K562 (cell line): Measurements from ENCODE around the gene DPH1. TPM values are rescaled to one million over a fixed set of nuclear protein-coding genes. Genes with fewer than 3 reads are reported as not detected.

ENCODE experiments used
- ATAC-seq: fragments of 200-7000 bp; cut with Tn5 transposase; 3 replicates; pipeline ENCODE4 v1.9.1; 2020; ENCODE audit warnings: moderate library complexity
- Bru-seq: library from RNA; stranded (reverse); fragments of 400-500 nt; gene quantifications from one replicate; lab custom pipeline; 2021; lab: Mats Ljungman, UMichigan
- BruChase-seq, 2 experiments: library from RNA; stranded (reverse); fragments of 400-500 nt; gene quantifications; one replicate each; lab custom pipeline; 2021; lab: Mats Ljungman, UMichigan
- BruUV-seq: library from RNA; stranded (reverse); fragments of 400-500 nt; replicated peaks from 2 replicates; lab custom pipeline; 2021; lab: Mats Ljungman, UMichigan
- CTCF ChIA-PET: fragments of 300-600 bp; formaldehyde crosslinking; extraction: SDS; loops from one replicate; lab custom pipeline; 2021; ENCODE audit warnings: low intra/inter-chr PET ratio; lab: Yijun Ruan, JAX
- POLR2A ChIA-PET: fragments of 300-600, 350-650 bp; sonication (Branson Sonifier 250); formaldehyde crosslinking; extraction: SDS; loops from one replicate; lab custom pipeline; 2021; ENCODE audit warnings: antibody characterized with exemption, inconsistent platforms; lab: Yijun Ruan, JAX
- DNase-seq, 4 experiments: peaks; one replicate each; pipeline versions ENCODE4 v3.0.0 to v3.0.0-alpha.2; 2011 to 2018; ENCODE audit warnings: low spot score in 3 of 4, mixed read lengths in 3 of 4; ENCODE audit errors: extremely low read depth in 1 of 4
- FAIRE-seq: peaks from 2 replicates; lab custom pipeline; 2011; peaks lifted over from hg19 to GRCh38; lab: Jason Lieb, UNC
- H2AFZ ChIP-seq: 2 replicates; pipeline ENCODE4 v1.6.0; 2011; ENCODE audit warnings: low read depth, low read length, control low read depth, inconsistent platforms
- H3K27ac ChIP-seq: fragments of 200-600 bp; 3 replicates; pipeline ENCODE4 v1.8.0; 2011; ENCODE audit warnings: low read depth, mild to moderate bottlenecking, control low read depth, inconsistent platforms, low read length, moderate library complexity, mixed read lengths; ENCODE audit errors: extremely low read depth
- H3K27me3 ChIP-seq, 2 experiments: fragments of 300-600 bp in 1 of 2; 2 replicates in 1 of 2; 3 replicates in 1 of 2; pipeline versions ENCODE4 v1.6.0 to v1.8.0; 2011; ENCODE audit warnings: inconsistent platforms in 2 of 2, low read length in 2 of 2, mild to moderate bottlenecking in 1 of 2, mixed read lengths in 1 of 2, moderate library complexity in 1 of 2; ENCODE audit not compliant: control insufficient read depth in 2 of 2, insufficient read depth in 2 of 2
- H3K36me3 ChIP-seq: fragments of 300-600 bp; 3 replicates; pipeline ENCODE4 v1.8.0; 2011; ENCODE audit warnings: mild to moderate bottlenecking, low read length, inconsistent platforms; ENCODE audit not compliant: control insufficient read depth, insufficient read depth
- H3K4me1 ChIP-seq, 2 experiments: fragments of 200-600 bp in 1 of 2; replicated peaks in 1 of 2; 2 replicates in 1 of 2; 3 replicates in 1 of 2; pipeline versions ENCODE4 v1.5.1 to v1.8.0; 2011; ENCODE audit warnings: inconsistent platforms in 2 of 2, low read length in 2 of 2, mild to moderate bottlenecking in 1 of 2, mixed read lengths in 1 of 2, moderate library complexity in 1 of 2; ENCODE audit not compliant: control insufficient read depth in 2 of 2, insufficient read depth in 2 of 2
- H3K4me2 ChIP-seq: 2 replicates; pipeline ENCODE4 v1.6.1; 2011; ENCODE audit warnings: low read length, control low read depth, inconsistent platforms, mixed read lengths; ENCODE audit not compliant: insufficient read depth
- H3K4me3 ChIP-seq: fragments of 200-600 bp; sonication (generic), shearing (Covaris generic); 2 replicates; pipeline ENCODE4 v1.5.1; 2016; ENCODE audit warnings: control low read depth, inconsistent platforms
- H3K79me2 ChIP-seq: fragments of 200-600 bp; 3 replicates; pipeline ENCODE4 v1.8.0; 2011; ENCODE audit warnings: low read length, inconsistent platforms; ENCODE audit not compliant: control insufficient read depth, insufficient read depth
- H3K9ac ChIP-seq, 2 experiments: 2 replicates each; pipeline versions ENCODE4 v1.6.0 to v1.6.1; 2011; ENCODE audit warnings: low read depth in 2 of 2, low read length in 2 of 2, control low read depth in 1 of 2, inconsistent platforms in 1 of 2, mild to moderate bottlenecking in 1 of 2, mixed read lengths in 1 of 2; ENCODE audit not compliant: insufficient read depth in 1 of 2
- H3K9me1 ChIP-seq: one replicate; pipeline ENCODE4 v1.6.0; 2011; ENCODE audit warnings: inconsistent platforms, mild to moderate bottlenecking, low read length, moderate library complexity; ENCODE audit not compliant: control insufficient read depth, insufficient read depth
- H3K9me3 ChIP-seq: replicated peaks from 2 replicates; pipeline ENCODE4 v1.5.1; 2011; ENCODE audit warnings: low read depth, low read length, inconsistent platforms; ENCODE audit not compliant: control insufficient read depth, insufficient read depth
- H4K20me1 ChIP-seq: replicated peaks from 2 replicates; pipeline ENCODE4 v1.6.1; 2011; ENCODE audit warnings: low read length, inconsistent platforms, mixed read lengths; ENCODE audit not compliant: control insufficient read depth, insufficient read depth
- JUND ChIP-seq, 2 experiments: IDR thresholded peaks; 2 replicates in 1 of 2; 3 replicates in 1 of 2; pipeline ENCODE4 v1.6.1; 2011; ENCODE audit warnings: borderline replicate concordance in 2 of 2, low read depth in 2 of 2, low read length in 2 of 2, improper control_type of control experiment in 1 of 2, missing biosample characterization in 1 of 2, missing genetic modification characterization in 1 of 2, missing genetic modification reagents in 1 of 2
- NR4A1 ChIP-seq, 2 experiments: fragments of 250-450 bp in 1 of 2; fragments of 450-650 bp in 1 of 2; sonication (Bioruptor Pico) in 1 of 2; IDR thresholded peaks; 2 replicates each; pipeline versions ENCODE4 v1.4.0 to v1.6.1; 2016 to 2020; ENCODE audit warnings: mild to moderate bottlenecking in 2 of 2, missing compliant biosample characterization in 1 of 2, missing genetic modification characterization in 1 of 2, moderate library complexity in 1 of 2
- SIX5 ChIP-seq, 2 experiments: IDR thresholded peaks; 2 replicates each; pipeline ENCODE4 v1.6.1; 2011; ENCODE audit warnings: low read length in 2 of 2, borderline replicate concordance in 1 of 2, low read depth in 1 of 2, mild to moderate bottlenecking in 1 of 2, moderate library complexity in 1 of 2; ENCODE audit not compliant: insufficient read depth in 1 of 2
- SMARCE1 ChIP-seq: fragments of 450-650 bp; IDR thresholded peaks from 2 replicates; pipeline ENCODE4 v1.7.1; 2016; ENCODE audit warnings: mild to moderate bottlenecking
- WGBS: fragments of 100-300 bp; shearing (Covaris generic); methylation state at CpG from one replicate; pipeline ENCODE4 v1.1.6; 2016; ENCODE audit warnings: low coverage, mixed read lengths; ENCODE audit not compliant: insufficient coverage; ENCODE audit errors: missing lambda C conversion rate; 5-methylcytosine and 5-hydroxymethylcytosine counted together
- in situ Hi-C: fragments of 300-500 bp; cut with MboI; formaldehyde crosslinking; loops from 4 replicates; pipeline ENCODE4 v1.15.0; 2018; ENCODE audit warnings: inconsistent platforms, mixed read lengths
- intact Hi-C: fragments of 100-400 bp; cut with micrococcal nuclease; formaldehyde crosslinking; loops from 2 replicates; pipeline ENCODE4 v1.14.2; 2022
- long read RNA-seq, 3 experiments: library from polyadenylated mRNA in 2 of 3; library from RNA in 1 of 3; unstranded in 2 of 3; stranded (forward) in 1 of 3; transcript quantifications; one replicate each; pipeline ENCODE4 v2.0.0, GENCODE V29; 2019 to 2022
- polyA minus RNA-seq, 3 experiments: library from RNA; depleted of rRNA, polyadenylated mRNA; stranded (reverse); fragments of >200 nt; gene quantifications; 2 replicates each; pipeline ENCODE4 v1.2.3, GENCODE V29; 2011
- polyA plus RNA-seq, 8 experiments: library from polyadenylated mRNA; depleted of rRNA in 4 of 8; stranded (reverse) in 5 of 8; unstranded in 3 of 8; fragments of >200 nt; fragmentation: Nextera tagmentation in 2 of 8; fragmentation: Illumina TruSeq in 1 of 8; extraction: Ambion mirVana in 2 of 8; extraction: Trizol in 1 of 8; gene quantifications; 2 replicates each; pipeline versions ENCODE4 v1.2.1 to v1.2.3, GENCODE V29; 2011 to 2014; ENCODE audit warnings: inconsistent platforms in 1 of 8, missing spikeins in 1 of 8
- total RNA-seq, 7 experiments: library from RNA; depleted of rRNA in 6 of 7; stranded (reverse); fragments of >200 nt in 6 of 7; fragmentation: Illumina TruSeq in 2 of 7; extraction: Trizol in 2 of 7; gene quantifications; 2 replicates each; pipeline versions ENCODE4 v1.2.1 to v1.2.3, GENCODE V29; 2011 to 2021; ENCODE audit warnings: low replicate concordance in 1 of 7
- TF ChIP-seq, protein P1 (sequence below): fragments of 150-350 bp; IDR thresholded peaks from 2 replicates; pipeline ENCODE4 v1.6.1; 2014; ENCODE audit warnings: low read depth, mild to moderate bottlenecking, low read length, borderline replicate concordance
- TF ChIP-seq, protein P2 (sequence below): fragments of 250-450 bp; sonication (Bioruptor Pico); IDR thresholded peaks from 2 replicates; pipeline ENCODE4 v1.4.0; 2020; ENCODE audit warnings: mild to moderate bottlenecking, moderate library complexity

DPH1 gene
- 67.2 and 189 TPM in 2 replicates for total RNA-seq (2011; cell fraction: chromatin; rRNA removed; ENCODE audit: low replicate concordance)
- total RNA-seq (2011; cell fraction: nucleolus; rRNA removed): 122 and 130 TPM in 2 replicates
- 90.6 and 92.5 TPM in 2 replicates for total RNA-seq (2011; cell fraction: nucleoplasm; rRNA removed)
- total RNA-seq (2014; rRNA removed): 30.9 and 34.7 TPM in 2 replicates
- 19.3 and 19.7 TPM in 2 replicates for total RNA-seq (2014; rRNA removed; fragmentation: Illumina TruSeq; extraction: Trizol)
- 17.7 and 19.7 TPM in 2 replicates for total RNA-seq (2015; rRNA removed; fragmentation: Illumina TruSeq; extraction: Trizol)
- 33.0 and 40.6 TPM in 2 replicates for total RNA-seq (2021)
- 20.2 and 39.1 TPM in 2 replicates for polyA plus RNA-seq (2011; rRNA removed)
- polyA plus RNA-seq (2011; cell fraction: cytosol; rRNA removed): 35.7 and 48.3 TPM in 2 replicates
- polyA plus RNA-seq (2011; cell fraction: nucleus; rRNA removed): 121 and 164 TPM in 2 replicates
- polyA plus RNA-seq (2012): 23.5 and 23.7 TPM in 2 replicates
- 28.7 and 31.0 TPM in 2 replicates for polyA plus RNA-seq (2014; fragmentation: Illumina TruSeq; extraction: Trizol)
- polyA plus RNA-seq (2014; fragmentation: Nextera tagmentation; extraction: Ambion mirVana): under 1 TPM; 0.42 to 0.94 TPM
- polyA plus RNA-seq (2014; rRNA removed): 30.1 and 30.5 TPM in 2 replicates
- 17.2 and 19.4 TPM in 2 replicates for polyA minus RNA-seq (2011; rRNA and poly(A)+ RNA removed)
- 27.1 and 28.2 TPM in 2 replicates for polyA minus RNA-seq (2011; cell fraction: cytosol; rRNA and poly(A)+ RNA removed)
- 30.3 and 42.9 TPM in 2 replicates for polyA minus RNA-seq (2011; cell fraction: nucleus; rRNA and poly(A)+ RNA removed)
- percentile 58 among the genes with signal in this experiment for Bru-seq, nascent RNA
- percentile 50 among the genes with signal in this experiment for BruChase-seq, experiment 1, labeled RNA remaining after a 2-hour chase
- percentile 56 among the genes with signal in this experiment for BruChase-seq, experiment 2, labeled RNA remaining after a 6-hour chase
- long read RNA-seq, experiment 1, transcript DPH1-201 (13 exons, 2,221 nt): major isoform, 6 of 37 reads
- long read RNA-seq, experiment 1, partial matches to known transcripts: 16 of 37 reads
- long read RNA-seq, experiment 1, other reads (novel, unspliced or antisense): 11 of 37 reads
- long read RNA-seq, experiment 2, transcript DPH1-201 (13 exons, 2,221 nt): major isoform, 8 of 28 reads
- long read RNA-seq, experiment 2, partial matches to known transcripts: 6 of 28 reads
- long read RNA-seq, experiment 2, other reads (novel, unspliced or antisense): 12 of 28 reads
- long read RNA-seq, experiment 3, transcript DPH1-201 (13 exons, 2,221 nt): major isoform, 18 of 23 reads
- long read RNA-seq, experiment 3, partial matches to known transcripts: 0 of 23 reads
- long read RNA-seq, experiment 3, other reads (novel, unspliced or antisense): 1 of 23 reads

DNA sequence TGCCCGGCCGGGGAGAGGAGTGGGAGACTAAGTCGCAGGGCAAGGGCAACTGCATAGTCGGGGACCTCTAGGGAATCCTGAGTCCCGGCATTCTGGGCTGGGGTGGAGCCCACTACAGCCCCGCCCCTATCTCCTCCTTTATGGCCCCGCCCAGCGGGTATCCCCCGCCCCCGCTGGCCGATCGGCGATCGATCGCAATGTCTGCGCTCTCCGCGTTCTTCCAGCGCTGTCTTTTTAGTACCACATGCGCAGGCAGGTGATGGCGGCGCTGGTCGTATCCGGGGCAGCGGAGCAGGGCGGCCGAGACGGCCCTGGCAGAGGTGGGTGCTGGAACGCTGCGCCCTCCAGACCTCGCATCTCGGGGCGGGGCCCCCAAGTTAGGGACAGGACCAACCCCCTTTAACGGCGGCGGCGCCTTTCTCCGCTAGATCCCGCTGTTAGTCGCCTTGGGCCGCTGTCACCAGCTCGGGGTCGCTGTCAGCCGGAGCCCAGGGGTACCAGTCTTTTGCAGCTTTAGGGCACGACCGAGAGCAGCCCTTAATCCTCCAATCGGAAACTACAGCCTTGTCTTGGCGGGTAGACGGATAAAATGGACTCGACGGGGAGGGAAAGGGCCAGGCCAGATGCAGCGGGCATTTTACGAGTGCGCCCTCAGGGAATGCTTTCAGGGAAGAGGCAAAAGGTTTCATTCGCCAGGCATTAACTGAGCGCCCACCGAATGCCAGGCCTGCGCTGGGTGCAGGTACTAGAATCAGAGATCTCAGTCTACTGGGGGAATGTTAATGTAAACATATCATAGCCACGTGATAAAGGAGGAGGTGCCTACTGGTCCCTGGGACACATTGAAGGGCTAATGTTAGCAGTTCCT, at the start of gene DPH1:
TSS of gene DPH1 (plus strand) at position 243 of the 868 bp plus-strand sequence. CDS start at position 260, 17 bp downstream.
- in situ Hi-C loops (loop anchor here (5.0 to 10.0 kb wide), 2 partner anchors 123 to 315 kb away; partner anchors contain the start of gene TLCD2), intact Hi-C loops (loop anchor here (2.0 to 5.0 kb wide), 2 partner anchors 121 to 313 kb away; no protein-coding TSS in a partner anchor)
- H3K79me2 ChIP-seq: peaks cover 16% of the 10 kb centered on the region
- H2AFZ ChIP-seq: peak within 1 kb of the TSS; percentile 92
- BruUV-seq: no TSS peak
- H3K4me1 ChIP-seq: peaks cover 8 to 33% of the 10 kb centered on the region in 2 experiments; a peak in 4 of 5 replicates
- peak; percentile 87 for FAIRE-seq
- ChIA-PET CTCF (interaction anchor here (2.0 kb wide), 1 partner anchor 121 kb away, joined by 6 read pairs; no protein-coding TSS in a partner anchor), POLR2A (interaction anchor here (0.6 to 1.1 kb wide), 3 partner anchors 9 to 236 kb away, joined by 3 to 4 read pairs (median 3); no protein-coding TSS in a partner anchor)
- no peaks in the 10 kb centered on the region for H3K9me3 ChIP-seq
- H4K20me1 ChIP-seq: 0 out of 2 replicates have a peak, but pooled peaks cover 2% of the 10 kb centered on the region
- H3K9me1 ChIP-seq: no peaks in the 10 kb centered on the region
- WGBS: under 1% methylated on average over 33 of the region's 59 CpGs
- peak within 1 kb of the TSS; percentile 85 for H3K4me3 ChIP-seq
- 0 out of 3 replicates have a peak, but pooled peaks cover 5% of the 10 kb centered on the region for H3K36me3 ChIP-seq
- H3K9ac ChIP-seq: peak within 1 kb of the TSS; percentile 71 to 91
- peaks cover 0 to 6% of the 10 kb centered on the region in 2 experiments; a peak in 1 of 5 replicates for H3K27me3 ChIP-seq
- H3K4me2 ChIP-seq: peak within 1 kb of the TSS; percentile 98
- DNase-seq: peak; percentile 86 to 92 (median 89)
- H3K27ac ChIP-seq: peak within 1 kb of the TSS; percentile 62
- peak; percentile 97 for ATAC-seq
- TF ChIP-seq SMARCE1 (no peak), SIX5 (IDR thresholded peaks at IDR 0.05; ENCODE audit: borderline replicate concordance in 1 of 2, insufficient read depth in 1 of 2, low read depth in 1 of 2, low read length in 2 of 2) (peak; percentile 31 to 34; a peak in 2 of 4 replicates), NR4A1 (CRISPR knock-in tag; IDR thresholded peaks at IDR 0.05) (no peak), NR4A1 (tag; IDR thresholded peaks at IDR 0.05) (no peak), JUND (IDR thresholded peaks at IDR 0.05; ENCODE audit: borderline replicate concordance, low read depth, low read length) (peak; percentile 51), JUND (tag; IDR thresholded peaks at IDR 0.05; ENCODE audit: borderline replicate concordance, low read depth, low read length) (no peak; the same call in 2 of the 3 replicates)
- TF ChIP-seq, protein P1, sequence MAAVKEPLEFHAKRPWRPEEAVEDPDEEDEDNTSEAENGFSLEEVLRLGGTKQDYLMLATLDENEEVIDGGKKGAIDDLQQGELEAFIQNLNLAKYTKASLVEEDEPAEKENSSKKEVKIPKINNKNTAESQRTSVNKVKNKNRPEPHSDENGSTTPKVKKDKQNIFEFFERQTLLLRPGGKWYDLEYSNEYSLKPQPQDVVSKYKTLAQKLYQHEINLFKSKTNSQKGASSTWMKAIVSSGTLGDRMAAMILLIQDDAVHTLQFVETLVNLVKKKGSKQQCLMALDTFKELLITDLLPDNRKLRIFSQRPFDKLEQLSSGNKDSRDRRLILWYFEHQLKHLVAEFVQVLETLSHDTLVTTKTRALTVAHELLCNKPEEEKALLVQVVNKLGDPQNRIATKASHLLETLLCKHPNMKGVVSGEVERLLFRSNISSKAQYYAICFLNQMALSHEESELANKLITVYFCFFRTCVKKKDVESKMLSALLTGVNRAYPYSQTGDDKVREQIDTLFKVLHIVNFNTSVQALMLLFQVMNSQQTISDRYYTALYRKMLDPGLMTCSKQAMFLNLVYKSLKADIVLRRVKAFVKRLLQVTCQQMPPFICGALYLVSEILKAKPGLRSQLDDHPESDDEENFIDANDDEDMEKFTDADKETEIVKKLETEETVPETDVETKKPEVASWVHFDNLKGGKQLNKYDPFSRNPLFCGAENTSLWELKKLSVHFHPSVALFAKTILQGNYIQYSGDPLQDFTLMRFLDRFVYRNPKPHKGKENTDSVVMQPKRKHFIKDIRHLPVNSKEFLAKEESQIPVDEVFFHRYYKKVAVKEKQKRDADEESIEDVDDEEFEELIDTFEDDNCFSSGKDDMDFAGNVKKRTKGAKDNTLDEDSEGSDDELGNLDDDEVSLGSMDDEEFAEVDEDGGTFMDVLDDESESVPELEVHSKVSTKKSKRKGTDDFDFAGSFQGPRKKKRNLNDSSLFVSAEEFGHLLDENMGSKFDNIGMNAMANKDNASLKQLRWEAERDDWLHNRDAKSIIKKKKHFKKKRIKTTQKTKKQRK: no peak
- TF ChIP-seq, protein P2, sequence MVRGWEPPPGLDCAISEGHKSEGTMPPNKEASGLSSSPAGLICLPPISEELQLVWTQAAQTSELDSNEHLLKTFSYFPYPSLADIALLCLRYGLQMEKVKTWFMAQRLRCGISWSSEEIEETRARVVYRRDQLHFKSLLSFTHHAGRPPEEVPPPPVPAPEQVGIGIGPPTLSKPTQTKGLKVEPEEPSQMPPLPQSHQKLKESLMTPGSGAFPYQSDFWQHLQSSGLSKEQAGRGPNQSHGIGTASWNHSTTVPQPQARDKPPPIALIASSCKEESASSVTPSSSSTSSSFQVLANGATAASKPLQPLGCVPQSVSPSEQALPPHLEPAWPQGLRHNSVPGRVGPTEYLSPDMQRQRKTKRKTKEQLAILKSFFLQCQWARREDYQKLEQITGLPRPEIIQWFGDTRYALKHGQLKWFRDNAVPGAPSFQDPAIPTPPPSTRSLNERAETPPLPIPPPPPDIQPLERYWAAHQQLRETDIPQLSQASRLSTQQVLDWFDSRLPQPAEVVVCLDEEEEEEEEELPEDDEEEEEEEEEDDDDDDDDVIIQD (CRISPR knock-in tag): no peak
